GM12878 (cell line): ENCODE measurements around the gene SMO.
A peak's percentile ranks its signal among the peaks of the same experiment; 100 is the strongest.

Experiments used
- EZH2 ChIP-seq: IDR thresholded peaks from 2 replicates; pipeline ENCODE4 v1.6.1; 2012; ENCODE audit warnings: low read depth, mild to moderate bottlenecking, control low read depth, inconsistent platforms, low read length, borderline replicate concordance; ENCODE audit not compliant: control insufficient read depth
- JUND ChIP-seq: IDR thresholded peaks from 2 replicates; pipeline ENCODE4 v1.6.1; 2012; ENCODE audit warnings: low read depth, mild to moderate bottlenecking, low read length, improper control_type of control experiment, moderate library complexity
- MYC ChIP-seq: IDR thresholded peaks from 2 replicates; pipeline ENCODE4 v1.6.1; 2011; ENCODE audit warnings: mild to moderate bottlenecking, low read length, moderate library complexity, inconsistent platforms; ENCODE audit not compliant: insufficient read depth, insufficient replicate concordance, insufficient read length, severe bottlenecking
- SIN3A ChIP-seq: IDR thresholded peaks from 2 replicates; pipeline ENCODE4 v1.6.1; 2012; ENCODE audit warnings: low read depth, low read length, improper control_type of control experiment
- SP1 ChIP-seq: IDR thresholded peaks from one replicate; pipeline ENCODE4 v1.6.1; 2011; ENCODE audit warnings: low read depth, low read length
- STAT1 ChIP-seq: fragments of 450-650 bp; conservative IDR thresholded peaks from 2 replicates; pipeline ENCODE4 v1.6.1; 2014; ENCODE audit warnings: antibody characterized with exemption, mild to moderate bottlenecking
- TAF1 ChIP-seq: IDR thresholded peaks from 2 replicates; pipeline ENCODE4 v1.6.1; 2011; ENCODE audit warnings: mild to moderate bottlenecking, low read depth, low read length, borderline replicate concordance
- TF ChIP-seq, protein P1 (sequence below), 3 experiments: IDR thresholded peaks in 2 of 3; conservative IDR thresholded peaks in 1 of 3; 2 replicates each; pipeline ENCODE4 v1.5.1; 2011; ENCODE audit warnings: low read depth in 3 of 3, low read length in 3 of 3, mild to moderate bottlenecking in 3 of 3, control low read depth in 2 of 3, moderate library complexity in 2 of 3, inconsistent platforms in 1 of 3, mixed read lengths in 1 of 3; ENCODE audit not compliant: control insufficient read depth in 2 of 3, insufficient read depth in 1 of 3; ENCODE audit errors: extremely low read depth in 1 of 3
- TF ChIP-seq, protein P2 (sequence below): fragments of 450-650 bp; IDR thresholded peaks from 2 replicates; pipeline ENCODE4 v1.6.1; 2017; ENCODE audit warnings: mild to moderate bottlenecking, moderate library complexity

DNA sequence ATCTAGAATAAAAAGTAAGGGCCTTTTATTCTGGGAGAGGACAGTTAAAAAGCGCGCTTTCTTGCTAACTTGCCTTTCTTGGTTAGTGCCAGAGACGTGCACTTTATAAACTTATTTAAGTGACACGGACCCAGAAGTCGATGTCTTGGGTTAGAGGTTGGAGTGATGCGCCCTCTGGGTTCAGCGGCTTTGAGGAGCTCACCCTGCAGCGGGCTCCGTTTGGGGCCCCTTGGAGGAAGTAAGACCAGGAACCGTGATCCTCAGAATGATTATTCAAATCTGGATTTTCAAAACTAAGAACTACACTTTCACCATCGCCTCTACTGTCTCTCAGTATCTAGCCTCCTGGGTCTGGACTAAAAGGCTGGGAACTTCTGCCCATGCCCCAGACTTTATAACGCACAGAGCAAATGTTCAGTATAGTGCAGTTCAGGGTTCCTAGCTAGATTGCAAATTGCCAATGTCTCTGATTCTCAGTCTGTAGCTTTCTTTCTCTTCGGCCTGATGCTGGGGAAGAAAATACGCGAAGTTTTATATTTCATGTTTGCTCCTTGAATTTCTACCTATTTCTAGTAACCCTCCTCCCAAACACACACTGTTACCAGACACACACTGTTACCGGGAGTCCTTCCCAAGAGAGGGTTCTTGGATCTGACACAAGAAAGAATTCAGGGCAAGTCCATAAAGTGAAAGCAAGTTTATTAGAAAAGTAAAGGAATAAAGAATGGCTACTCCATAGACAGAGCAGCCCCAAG is 18.6 kb upstream of the SMO start:
- TF ChIP-seq SP1, result no peak
- TF ChIP-seq, protein P1, sequence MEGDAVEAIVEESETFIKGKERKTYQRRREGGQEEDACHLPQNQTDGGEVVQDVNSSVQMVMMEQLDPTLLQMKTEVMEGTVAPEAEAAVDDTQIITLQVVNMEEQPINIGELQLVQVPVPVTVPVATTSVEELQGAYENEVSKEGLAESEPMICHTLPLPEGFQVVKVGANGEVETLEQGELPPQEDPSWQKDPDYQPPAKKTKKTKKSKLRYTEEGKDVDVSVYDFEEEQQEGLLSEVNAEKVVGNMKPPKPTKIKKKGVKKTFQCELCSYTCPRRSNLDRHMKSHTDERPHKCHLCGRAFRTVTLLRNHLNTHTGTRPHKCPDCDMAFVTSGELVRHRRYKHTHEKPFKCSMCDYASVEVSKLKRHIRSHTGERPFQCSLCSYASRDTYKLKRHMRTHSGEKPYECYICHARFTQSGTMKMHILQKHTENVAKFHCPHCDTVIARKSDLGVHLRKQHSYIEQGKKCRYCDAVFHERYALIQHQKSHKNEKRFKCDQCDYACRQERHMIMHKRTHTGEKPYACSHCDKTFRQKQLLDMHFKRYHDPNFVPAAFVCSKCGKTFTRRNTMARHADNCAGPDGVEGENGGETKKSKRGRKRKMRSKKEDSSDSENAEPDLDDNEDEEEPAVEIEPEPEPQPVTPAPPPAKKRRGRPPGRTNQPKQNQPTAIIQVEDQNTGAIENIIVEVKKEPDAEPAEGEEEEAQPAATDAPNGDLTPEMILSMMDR (IDR thresholded peaks at IDR 0.05 in 2 of 3, conservative IDR thresholded peaks at IDR 0.05 in 1 of 3; ENCODE audit: control insufficient read depth in 2 of 3, extremely low read depth in 1 of 3, insufficient read depth in 1 of 3, low read depth in 3 of 3, low read length in 3 of 3), result peak in 1 of 3 experiments; percentile 12; a peak in 1 of 6 replicates
- no peak for TF ChIP-seq STAT1
- TF ChIP-seq, protein P2, sequence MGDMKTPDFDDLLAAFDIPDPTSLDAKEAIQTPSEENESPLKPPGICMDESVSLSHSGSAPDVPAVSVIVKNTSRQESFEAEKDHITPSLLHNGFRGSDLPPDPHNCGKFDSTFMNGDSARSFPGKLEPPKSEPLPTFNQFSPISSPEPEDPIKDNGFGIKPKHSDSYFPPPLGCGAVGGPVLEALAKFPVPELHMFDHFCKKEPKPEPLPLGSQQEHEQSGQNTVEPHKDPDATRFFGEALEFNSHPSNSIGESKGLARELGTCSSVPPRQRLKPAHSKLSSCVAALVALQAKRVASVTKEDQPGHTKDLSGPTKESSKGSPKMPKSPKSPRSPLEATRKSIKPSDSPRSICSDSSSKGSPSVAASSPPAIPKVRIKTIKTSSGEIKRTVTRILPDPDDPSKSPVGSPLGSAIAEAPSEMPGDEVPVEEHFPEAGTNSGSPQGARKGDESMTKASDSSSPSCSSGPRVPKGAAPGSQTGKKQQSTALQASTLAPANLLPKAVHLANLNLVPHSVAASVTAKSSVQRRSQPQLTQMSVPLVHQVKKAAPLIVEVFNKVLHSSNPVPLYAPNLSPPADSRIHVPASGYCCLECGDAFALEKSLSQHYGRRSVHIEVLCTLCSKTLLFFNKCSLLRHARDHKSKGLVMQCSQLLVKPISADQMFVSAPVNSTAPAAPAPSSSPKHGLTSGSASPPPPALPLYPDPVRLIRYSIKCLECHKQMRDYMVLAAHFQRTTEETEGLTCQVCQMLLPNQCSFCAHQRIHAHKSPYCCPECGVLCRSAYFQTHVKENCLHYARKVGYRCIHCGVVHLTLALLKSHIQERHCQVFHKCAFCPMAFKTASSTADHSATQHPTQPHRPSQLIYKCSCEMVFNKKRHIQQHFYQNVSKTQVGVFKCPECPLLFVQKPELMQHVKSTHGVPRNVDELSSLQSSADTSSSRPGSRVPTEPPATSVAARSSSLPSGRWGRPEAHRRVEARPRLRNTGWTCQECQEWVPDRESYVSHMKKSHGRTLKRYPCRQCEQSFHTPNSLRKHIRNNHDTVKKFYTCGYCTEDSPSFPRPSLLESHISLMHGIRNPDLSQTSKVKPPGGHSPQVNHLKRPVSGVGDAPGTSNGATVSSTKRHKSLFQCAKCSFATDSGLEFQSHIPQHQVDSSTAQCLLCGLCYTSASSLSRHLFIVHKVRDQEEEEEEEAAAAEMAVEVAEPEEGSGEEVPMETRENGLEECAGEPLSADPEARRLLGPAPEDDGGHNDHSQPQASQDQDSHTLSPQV, result no peak
- no peak for TF ChIP-seq JUND
- TF ChIP-seq MYC, result no peak
- TF ChIP-seq SIN3A, result no peak
- no peak for TF ChIP-seq EZH2
- TF ChIP-seq TAF1, result peak; percentile 57; the same call in 1 of the 2 replicates
